ENCODE measurements around the gene SEMA4D. TPM values are rescaled to one million over a fixed set of nuclear protein-coding genes. Genes with fewer than 3 reads are reported as not detected.

SEMA4D gene
- total and polyA plus RNA-seq, 9 of the 15 experiments (the other 6 are each of a cell fraction or from before 2014, with no cell fraction given) = 0.38 to 5.1 (median 1.8) TPM

GRCh38 chr9:89462817-89463683 lies 34.9 kb downstream of the SEMA4D start:
- POLR2A ChIA-PET = interaction anchor here (1.2 kb wide), 1 partner anchor 10 kb away, joined by 3 read pairs; no protein-coding TSS in a partner anchor
- FAIRE-seq (no peak), ATAC-seq (no peak), DNase-seq (ENCODE audit: extremely low read depth in 1 of 4, low spot score in 3 of 4) (no peak)
- peaks cover 0 to 26% of the 10 kb centered on the region in 2 experiments; a peak in 3 of 5 replicates for H3K27me3 ChIP-seq (ENCODE audit: control insufficient read depth in 2 of 2, insufficient read depth in 2 of 2, low read length in 2 of 2)
- 0% methylated on average over 6 of the region's 9 CpGs for WGBS (ENCODE audit: insufficient coverage, low coverage, missing lambda C conversion rate)
- no peaks in the 10 kb centered on the region for H3K36me3 ChIP-seq (ENCODE audit: control insufficient read depth, insufficient read depth, low read length)
- no peak overlapping the region for H3K4me3 ChIP-seq
- no peak overlapping the region for H3K9ac ChIP-seq (ENCODE audit: insufficient read depth in 1 of 2, low read depth in 2 of 2, low read length in 2 of 2)
- no peaks in the 10 kb centered on the region for H3K79me2 ChIP-seq (ENCODE audit: control insufficient read depth, insufficient read depth, low read length)
- CTCF ChIA-PET (ENCODE audit: low intra/inter-chr PET ratio) = interaction anchor here (0.5 kb wide), 1 partner anchor 10 kb away, joined by 3 read pairs; no protein-coding TSS in a partner anchor
- no peaks in the 10 kb centered on the region for H3K9me3 ChIP-seq (replicated peaks; ENCODE audit: control insufficient read depth, insufficient read depth, low read depth, low read length)
- H3K4me2 ChIP-seq (ENCODE audit: insufficient read depth, low read length) = no peak overlapping the region
- H3K9me1 ChIP-seq (ENCODE audit: control insufficient read depth, insufficient read depth, low read length) = no peaks in the 10 kb centered on the region
- no peaks in the 10 kb centered on the region for H3K4me1 ChIP-seq (replicated peaks in 1 of 2; ENCODE audit: control insufficient read depth in 2 of 2, insufficient read depth in 2 of 2, low read length in 2 of 2)
- H3K27ac ChIP-seq (ENCODE audit: extremely low read depth, low read depth, low read length) = no peak overlapping the region
- no TSS peak for BruUV-seq (replicated peaks)
- no peak overlapping the region for H2AFZ ChIP-seq (ENCODE audit: low read depth, low read length)
- intact Hi-C loops (cut with micrococcal nuclease) (no loop called here), in situ Hi-C loops (cut with MboI) (no loop called here)
- no peak for TF ChIP-seq BCOR (IDR thresholded peaks at IDR 0.05)
- no peak for TF ChIP-seq KAT7 (CRISPR knock-in tag; IDR thresholded peaks at IDR 0.05; ENCODE audit: borderline replicate concordance)
- TF ChIP-seq ARHGAP35 (IDR thresholded peaks at IDR 0.05; ENCODE audit: partially characterized antibody) = no peak
- TF ChIP-seq PTBP1 (IDR thresholded peaks at IDR 0.05; ENCODE audit: low read depth, low read length) = no peak
- TF ChIP-seq PCBP2 (IDR thresholded peaks at IDR 0.05; ENCODE audit: low read depth, low read length, poor library complexity, severe bottlenecking) = no peak
- TF ChIP-seq CGGBP1 (CRISPR knock-in tag; IDR thresholded peaks at IDR 0.05) = no peak
- no peak for TF ChIP-seq ZNF512 (tag; IDR thresholded peaks at IDR 0.05)
- no peak for TF ChIP-seq NR1H2 (CRISPR knock-in tag; IDR thresholded peaks at IDR 0.05)
- no peak for TF ChIP-seq SMARCE1 (IDR thresholded peaks at IDR 0.05)
- TF ChIP-seq FOXA3 (CRISPR knock-in tag; conservative IDR thresholded peaks at IDR 0.05 in 1 of 2, IDR thresholded peaks at IDR 0.05 in 1 of 2) = no peak
- no peak for TF ChIP-seq RBM34 (IDR thresholded peaks at IDR 0.05; ENCODE audit: borderline replicate concordance, insufficient read depth, low read length)
- TF ChIP-seq CREB3 (tag; conservative IDR thresholded peaks at IDR 0.05; ENCODE audit: low read depth) = no peak
- no peak for TF ChIP-seq ERF (CRISPR knock-in tag; IDR thresholded peaks at IDR 0.05)
- TF ChIP-seq ZNF3 (CRISPR knock-in tag; IDR thresholded peaks at IDR 0.05) = no peak
- TF ChIP-seq ARID1B (IDR thresholded peaks at IDR 0.05) = no peak
- no peak for TF ChIP-seq SAFB2 (IDR thresholded peaks at IDR 0.05; ENCODE audit: borderline replicate concordance, low read depth, low read length, severe bottlenecking)
- TF ChIP-seq ZNF263 (CRISPR knock-in tag; IDR thresholded peaks at IDR 0.05; ENCODE audit: borderline replicate concordance) = no peak
- no peak for TF ChIP-seq ZBTB43 (CRISPR knock-in tag; IDR thresholded peaks at IDR 0.05)
- H4K20me1 ChIP-seq (replicated peaks; ENCODE audit: control insufficient read depth, insufficient read depth, low read length) = no peaks in the 10 kb centered on the region

Data from K562 (cell line).